ENCODE results near the gene ITPR2. TPM values are rescaled to one million over a fixed set of nuclear protein-coding genes. Genes with fewer than 3 reads are reported as not detected.

ITPR2 gene
- total and polyA plus RNA-seq, 2 of the 8 experiments (the other 6 are each of a cell fraction or from before 2014, with no cell fraction given), result 4.1 to 48.3 TPM

- no peak for TF ChIP-seq CHD7 (IDR thresholded peaks at IDR 0.05; ENCODE audit: insufficient replicate concordance, low read length)
- no peak for TF ChIP-seq ASH2L (IDR thresholded peaks at IDR 0.05; ENCODE audit: low read length)
- no peak for TF ChIP-seq HDAC6 (IDR thresholded peaks at IDR 0.05; ENCODE audit: low read depth, low read length)
- no peak for TF ChIP-seq KDM5A (IDR thresholded peaks at IDR 0.05; ENCODE audit: low read length)
- no peak for TF ChIP-seq KDM1A (IDR thresholded peaks at IDR 0.05; ENCODE audit: borderline replicate concordance, low read length)
- no peak for TF ChIP-seq SP1 (IDR thresholded peaks at IDR 0.05; ENCODE audit: low read depth, low read length)
- TF ChIP-seq SAP30 (IDR thresholded peaks at IDR 0.05; ENCODE audit: insufficient read depth, insufficient replicate concordance, low read length), result no peak
- TF ChIP-seq CBX8 (IDR thresholded peaks at IDR 0.05; ENCODE audit: borderline replicate concordance, low read depth, low read length), result no peak
- TF ChIP-seq SUZ12 (IDR thresholded peaks at IDR 0.05; ENCODE audit: low read length), result no peak
These were observed 34.4 kb downstream of the ITPR2 start (continued) for GRCh38 chr12:26798640-26799039.
